ENCODE data around the gene AXIN2. TPM values are rescaled to one million over a fixed set of nuclear protein-coding genes. Genes with fewer than 3 reads are reported as not detected.
"Not testable (repeated sequence)": the region's sequence is repeated elsewhere in the genome, so short reads cannot be mapped to it uniquely, and the experiment has no call there.

AXIN2 gene
- total RNA-seq, 1 donor from 2014 or later, result 2.1 TPM

DNA sequence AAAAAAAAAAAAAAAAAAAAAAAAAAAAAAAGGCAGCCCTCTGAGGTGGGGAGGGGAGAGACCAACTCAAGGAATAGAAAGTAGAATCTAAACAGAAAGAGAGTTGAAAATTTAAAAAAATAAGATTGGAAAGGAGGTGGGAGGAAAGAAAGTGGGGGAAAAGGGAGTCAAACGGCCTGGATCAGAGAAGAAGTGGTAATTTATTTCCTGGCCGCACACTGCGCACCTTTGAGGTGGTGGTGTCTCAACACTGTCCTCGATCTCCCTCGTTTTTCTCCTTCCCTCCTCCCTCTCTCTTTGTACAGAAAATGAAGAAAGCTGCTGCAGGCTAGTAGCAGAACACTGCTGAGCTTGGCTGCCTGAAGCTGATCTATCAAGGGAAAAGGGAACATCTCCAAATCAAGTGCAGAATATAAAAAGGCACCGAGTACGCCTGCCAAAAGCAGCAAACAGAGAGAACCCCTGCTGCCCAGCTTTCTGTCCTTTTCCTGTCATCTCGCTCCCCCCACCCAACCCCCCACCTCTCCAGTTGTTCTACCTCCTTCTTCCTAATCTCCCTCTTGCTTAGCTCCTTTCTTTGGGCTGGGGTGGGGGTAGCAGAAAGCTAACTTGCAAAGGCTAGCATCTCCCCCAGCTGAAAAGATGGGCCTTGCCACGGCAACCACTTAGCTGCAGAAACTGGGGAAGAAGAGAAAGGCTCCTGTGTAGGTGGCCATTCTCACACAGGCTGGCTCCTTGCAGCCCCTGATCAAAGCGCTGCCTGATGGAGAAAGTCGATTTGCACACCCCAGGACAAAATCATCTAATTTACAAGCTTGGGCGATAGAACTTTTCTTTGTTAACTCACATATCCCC is 22.5 kb downstream of the AXIN2 start:
- DNase-seq (ENCODE audit: low read depth in 2 of 2), result no peak

DNA sequence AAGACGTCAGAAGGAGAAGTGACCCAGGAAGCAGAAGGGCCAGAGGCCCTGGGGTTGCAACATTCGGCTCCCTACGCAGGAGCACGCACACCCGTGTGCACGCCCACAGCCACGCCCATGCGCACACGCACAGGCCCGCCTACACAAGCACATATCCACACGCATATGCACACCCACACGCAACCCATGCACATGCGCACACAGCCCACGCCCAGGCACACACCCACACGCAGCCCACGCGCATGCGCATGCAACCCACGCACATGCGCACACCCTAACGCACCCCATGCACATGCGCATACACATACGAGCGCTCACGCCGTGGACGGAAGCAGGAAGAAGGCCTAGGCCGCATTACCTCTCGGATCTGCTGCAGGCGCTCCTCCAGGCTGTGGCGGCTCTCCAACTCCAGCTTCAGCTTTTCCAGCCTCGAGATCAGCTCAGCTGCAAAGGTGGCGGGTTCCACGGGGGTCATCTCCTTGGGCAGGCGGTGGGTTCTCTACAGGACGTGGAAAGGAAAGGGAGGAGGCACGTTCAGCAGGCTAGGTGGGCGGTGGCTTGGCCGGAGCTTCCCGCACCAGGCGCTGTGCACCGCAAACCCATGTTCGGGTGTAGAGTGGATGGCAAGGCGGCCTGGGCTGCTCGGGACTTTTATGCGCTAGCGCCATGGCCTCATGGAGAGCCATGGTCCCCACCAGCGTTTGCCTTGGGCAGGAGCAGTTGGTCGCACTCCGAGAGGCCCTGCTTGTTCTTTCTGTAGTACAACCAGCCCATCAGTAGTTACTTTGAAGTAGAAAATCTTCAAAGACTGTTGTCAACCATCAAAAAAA is 23.4 kb downstream of the AXIN2 start:
- DNase-seq (ENCODE audit: low read depth in 2 of 2), result no peak

DNA sequence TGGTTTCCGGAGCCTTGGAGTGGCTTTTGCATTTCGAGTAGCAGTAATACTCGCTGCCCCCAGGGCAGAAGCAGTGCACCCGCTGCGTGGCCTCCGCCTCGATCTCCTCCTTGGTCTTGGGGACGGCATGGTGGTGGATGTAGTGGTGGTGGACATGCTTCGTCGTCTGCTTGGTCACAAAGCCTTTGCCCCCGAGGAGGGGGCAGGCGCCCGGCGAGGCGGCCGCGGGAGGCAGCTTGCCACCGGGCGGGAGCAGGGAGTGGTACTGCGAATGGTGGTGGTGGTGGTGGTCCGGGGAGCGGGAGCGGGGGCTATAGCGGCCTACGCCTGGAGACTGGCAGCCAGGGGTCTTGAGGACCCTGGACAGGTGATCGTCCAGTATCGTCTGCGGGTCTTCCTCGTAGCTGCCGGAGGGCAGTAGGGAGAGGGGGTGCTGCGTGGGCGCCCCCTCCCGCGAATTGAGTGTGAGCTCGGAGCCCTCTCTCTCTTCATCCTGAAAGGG is 24.1 kb downstream of the AXIN2 start:
- no peak for DNase-seq (ENCODE audit: low read depth in 2 of 2)

DNA sequence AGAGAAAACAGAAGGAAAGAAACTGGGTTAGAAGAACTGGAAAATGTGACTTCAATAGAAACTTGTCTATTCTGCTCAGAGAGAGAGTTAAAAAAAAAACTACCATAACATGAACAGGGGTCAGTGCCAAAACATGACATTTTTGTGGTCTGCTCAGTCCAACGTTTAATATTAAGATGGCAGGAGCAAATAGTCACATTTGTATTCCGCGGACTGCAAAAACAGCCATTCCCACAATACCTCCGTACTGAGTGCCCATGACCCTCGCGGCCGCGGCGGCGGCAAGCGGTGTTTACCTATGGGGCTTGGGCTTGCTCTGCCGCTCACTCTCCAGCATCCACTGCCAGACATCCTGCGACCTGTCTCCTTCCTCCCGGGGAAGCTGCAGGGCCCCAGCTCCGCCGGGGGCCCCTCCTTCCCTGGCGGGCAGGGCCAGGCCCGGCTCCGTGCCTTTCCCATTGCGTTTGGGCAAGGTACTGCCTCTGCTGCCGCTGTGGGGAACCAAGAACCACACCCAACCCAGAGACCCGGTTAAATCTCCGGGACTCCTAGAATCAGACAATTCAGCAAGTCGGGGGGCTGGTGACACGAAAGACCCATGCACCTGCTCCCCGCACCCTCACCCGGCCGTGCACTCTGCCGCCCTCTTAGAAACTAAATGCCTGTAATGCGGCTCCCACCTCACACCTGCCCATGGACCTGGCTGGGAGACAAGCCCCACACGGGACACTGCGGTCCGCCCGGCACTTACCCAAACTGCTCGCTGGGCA is 24.7 kb downstream of the AXIN2 start:
- no peak for DNase-seq (ENCODE audit: low read depth in 2 of 2)

DNA sequence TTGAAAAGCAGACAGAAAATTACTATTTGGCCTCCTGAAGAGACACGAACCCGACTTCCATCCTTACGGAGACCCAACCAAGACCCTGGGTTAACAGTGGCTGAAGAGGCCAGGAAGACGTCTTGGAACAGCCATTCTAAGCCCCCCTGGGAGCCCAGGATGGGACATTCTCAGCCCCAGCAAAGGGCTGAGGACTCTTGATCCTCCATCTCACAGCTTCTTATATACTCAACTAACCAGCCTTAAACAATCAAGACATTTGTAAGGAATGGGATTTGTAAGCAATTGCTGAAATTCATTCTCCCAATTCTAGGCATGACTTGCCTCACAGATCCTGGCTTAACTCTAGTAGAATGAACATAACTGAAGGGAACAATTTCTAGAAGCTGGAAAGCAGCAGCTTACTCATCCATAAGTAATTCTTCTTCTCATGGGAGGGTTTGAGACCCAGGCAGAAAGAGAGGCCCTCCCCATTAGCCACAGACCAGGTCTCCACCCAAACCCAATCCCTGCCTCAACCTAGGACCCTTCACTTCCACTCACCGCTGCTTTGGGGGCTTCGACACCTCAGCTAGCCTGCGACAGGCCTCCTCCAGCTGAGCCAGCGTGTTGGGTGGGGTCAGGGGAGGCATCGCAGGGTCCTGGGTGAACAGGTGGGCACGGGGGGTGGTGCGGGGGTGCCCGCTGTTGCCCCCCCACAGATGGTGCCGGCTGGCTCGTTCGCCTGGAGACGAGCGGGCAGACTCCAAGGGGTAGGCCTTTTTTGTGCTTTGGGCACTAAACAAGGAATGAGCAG is 25.5 kb downstream of the AXIN2 start:
- no peak for DNase-seq (ENCODE audit: low read depth in 2 of 2)

DNA sequence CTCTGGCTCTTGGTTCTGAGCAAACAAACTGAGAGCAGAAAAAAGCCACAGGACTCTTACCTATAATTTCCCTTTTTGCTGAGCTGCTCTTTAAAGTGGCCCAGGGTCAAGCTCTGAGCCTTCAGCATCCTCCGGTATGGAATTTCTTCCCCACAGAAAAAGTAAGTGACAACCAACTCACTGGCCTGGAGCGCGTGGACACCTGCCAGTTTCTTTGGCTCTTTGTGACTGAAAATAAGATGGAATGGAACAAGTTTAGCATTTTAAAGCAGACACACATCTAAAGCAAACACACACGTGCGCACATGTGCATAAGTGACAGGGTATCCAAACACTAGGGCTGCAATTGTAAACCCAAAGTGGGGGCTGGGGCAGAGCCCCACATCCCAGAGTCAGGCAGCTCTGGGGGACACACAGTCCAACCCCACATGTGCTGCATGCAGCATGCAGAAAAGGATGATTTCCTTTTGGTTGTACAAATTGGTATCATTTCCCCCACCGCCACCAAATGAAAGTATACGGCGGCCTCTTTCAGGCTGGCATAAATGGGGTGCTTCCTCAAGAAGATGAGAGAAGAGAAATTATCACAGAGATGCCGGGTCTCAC is 27.5 kb downstream of the AXIN2 start:
- no peak for DNase-seq (ENCODE audit: low read depth in 2 of 2)

DNA sequence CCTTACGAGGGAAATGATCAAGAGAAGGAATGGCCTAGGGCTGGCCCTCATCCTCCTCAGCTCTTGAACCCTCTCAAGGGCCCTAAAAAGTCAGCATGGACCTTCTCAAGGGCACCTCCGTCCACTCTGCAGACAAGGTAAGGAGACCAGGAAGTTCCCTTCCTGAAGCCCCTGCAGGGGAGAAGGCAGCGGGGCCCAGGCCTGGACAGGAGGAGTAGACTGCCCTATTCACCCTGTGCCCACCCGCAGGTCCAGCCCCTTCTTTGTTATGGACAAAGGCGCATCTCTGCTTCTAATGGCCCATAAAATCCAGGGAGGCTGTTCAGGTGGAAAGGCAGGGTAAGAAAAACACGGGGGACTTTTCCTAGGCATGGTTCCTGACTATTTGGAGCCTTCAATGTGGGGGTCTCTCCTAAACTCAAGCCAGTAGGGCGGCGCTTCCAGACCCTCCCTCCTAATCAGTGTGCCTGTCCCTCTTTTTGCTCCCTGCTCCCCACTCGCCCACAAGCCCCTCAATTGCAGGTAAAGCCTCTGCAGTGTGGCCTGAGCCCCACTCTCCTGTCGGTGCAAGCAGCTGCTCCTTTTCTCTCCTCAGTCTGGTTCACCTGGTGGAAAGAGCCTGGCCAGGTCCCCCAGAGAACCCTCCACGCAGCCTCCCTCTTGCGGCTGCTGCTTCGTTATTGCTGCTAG is 28.2 kb downstream of the AXIN2 start:
- no peak for DNase-seq (ENCODE audit: low read depth in 2 of 2)

DNA sequence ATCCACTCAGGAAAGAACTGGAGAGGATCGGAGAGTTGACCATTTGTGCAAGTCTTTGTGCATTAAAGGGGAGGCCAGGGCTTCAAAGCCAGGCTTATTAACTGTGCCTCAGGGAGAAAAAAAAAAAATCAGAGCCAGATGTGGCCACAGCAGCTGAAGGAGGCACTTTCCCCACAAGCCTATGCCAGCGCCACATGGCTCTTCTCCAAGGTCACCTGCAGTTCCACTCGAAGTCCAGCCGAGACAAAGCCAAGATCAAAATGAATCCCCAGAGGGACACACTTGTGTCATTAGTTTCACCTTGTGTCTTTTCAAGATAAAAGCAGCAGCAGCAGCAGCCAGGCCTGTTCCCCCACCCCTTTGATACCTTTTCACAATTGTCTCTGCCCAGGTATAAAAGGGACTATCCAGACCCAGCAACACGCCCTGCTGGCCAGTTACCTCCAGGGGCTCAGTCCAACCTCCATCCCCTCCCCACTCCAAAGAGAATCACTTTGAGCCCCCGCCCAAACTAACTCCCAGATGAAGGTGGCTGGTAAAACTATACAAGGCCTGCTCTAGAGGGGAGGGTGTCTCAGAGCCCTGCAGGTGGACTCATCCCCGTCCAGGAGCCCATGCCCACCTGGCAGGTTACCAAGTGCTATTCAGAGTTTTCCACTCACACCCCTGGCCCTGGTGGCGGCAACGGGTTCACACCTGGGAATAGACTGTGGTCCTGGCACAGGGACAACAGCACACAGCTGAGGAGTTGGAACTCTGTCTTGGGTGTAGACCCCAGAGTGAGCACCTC is 29.2 kb downstream of the AXIN2 start:
- no peak for DNase-seq (ENCODE audit: low read depth in 2 of 2)

DNA sequence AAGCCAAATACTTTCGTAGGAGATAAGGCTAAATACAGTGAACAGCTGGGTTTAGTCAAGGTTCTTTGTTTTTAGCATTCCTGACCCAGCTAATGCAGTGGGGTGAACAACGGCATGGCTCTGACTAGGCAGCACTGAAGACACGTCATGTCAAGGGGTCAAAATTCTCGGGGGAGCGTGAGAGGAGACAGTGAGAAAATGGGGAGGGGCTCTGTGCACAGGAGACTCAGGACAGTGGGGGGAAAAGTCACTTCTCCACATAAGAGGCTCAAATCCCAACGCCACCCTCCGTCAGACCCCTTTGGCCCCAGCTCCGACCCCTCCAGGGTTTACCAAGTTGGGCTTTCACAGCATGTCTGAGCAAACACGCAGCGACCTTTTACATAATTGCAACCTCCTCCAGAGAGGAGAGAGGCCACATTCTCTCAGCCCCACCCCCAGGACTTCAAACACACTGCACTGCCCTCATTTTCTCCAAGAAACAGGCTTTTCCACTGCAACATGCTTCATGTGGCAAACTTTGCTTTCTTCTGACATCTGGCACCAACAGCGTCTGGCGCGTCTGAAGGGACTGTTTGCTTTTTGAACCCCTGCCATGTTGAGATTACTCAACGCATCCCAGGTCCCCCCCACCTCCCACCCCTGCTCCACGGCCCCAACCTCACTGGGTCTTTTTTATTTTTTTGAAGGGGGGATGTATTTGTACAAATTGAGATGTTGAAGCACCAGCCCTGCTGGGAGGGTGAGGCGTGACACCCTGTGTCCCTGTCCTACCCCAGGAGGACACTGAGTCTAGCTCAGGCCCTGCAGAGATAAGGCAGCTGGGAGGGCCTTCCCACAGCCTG is 30.0 kb downstream of the AXIN2 start:
- DNase-seq (ENCODE audit: low read depth in 2 of 2), result no peak

DNA sequence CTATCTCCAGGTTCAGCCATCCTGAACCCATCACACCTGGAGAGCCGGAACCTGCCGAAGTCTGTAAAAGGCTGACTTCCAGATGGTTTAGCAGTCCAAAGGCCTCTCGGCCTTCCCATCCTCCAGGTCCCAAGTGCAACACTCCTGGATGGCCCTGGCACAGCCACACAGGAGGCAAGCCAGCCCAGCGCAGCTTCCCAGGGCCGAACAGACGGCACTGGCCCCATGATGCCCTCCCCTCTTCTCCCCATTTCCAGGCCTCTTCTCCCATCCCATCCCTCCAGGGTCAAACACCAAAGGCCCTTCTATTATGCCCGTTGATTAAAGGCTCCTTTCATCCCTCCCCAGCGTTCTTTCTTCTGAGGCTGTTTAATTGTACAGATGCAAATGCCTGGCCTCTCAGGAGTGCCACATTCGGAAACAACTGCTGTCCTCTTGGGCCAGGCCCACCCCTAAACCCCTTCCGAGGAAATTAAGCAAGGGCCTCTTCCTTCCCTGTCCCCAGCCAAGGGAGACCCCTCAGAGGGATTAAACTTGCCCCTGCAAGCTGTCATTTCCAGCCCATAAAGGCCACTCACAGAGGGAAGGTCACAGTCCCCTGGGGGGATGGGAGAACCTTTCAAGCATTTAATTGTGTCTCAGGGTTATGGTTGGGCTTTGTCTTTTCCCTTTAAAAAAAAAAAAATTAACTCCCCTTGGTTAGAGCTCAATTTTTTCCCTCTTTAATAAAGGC is 30.8 kb downstream of the AXIN2 start:
- no peak for DNase-seq (ENCODE audit: low read depth in 2 of 2)

DNA sequence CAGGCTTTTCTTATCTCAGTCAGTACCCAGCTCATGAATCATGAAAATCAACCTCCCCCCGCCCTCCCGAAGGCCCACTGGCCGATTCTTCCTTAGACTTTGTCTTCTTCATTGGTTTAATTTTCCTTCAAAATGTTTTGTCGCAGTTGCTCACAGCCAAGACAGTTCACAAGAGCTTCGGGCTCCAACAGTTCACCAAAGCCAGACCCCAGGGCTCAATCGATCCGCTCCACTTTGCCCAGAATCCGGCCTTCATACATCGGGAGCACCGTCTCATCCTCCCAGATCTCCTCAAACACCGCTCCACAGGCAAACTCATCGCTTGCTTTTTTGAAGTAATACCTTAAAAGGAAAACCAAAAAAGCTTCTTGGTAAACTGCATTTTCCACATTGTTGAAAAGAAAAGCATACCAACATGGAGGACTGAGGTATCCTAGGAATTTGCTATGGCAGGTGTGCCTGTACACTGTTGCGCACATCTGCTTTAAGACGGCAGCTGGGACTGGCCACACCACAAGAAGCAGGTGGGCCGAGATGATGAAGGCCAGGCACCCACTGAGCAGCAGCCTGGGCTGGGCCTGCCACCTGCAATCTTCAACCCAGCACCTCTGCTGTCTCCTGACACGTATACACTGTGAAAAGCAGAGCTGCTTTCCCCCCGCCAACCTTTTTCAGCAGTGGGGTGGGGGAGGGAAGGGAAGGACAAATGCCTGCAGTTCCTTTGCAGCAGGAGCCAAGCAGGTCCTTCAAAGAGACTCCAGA is 31.5 kb downstream of the AXIN2 start:
- no peak for DNase-seq (ENCODE audit: low read depth in 2 of 2)

DNA sequence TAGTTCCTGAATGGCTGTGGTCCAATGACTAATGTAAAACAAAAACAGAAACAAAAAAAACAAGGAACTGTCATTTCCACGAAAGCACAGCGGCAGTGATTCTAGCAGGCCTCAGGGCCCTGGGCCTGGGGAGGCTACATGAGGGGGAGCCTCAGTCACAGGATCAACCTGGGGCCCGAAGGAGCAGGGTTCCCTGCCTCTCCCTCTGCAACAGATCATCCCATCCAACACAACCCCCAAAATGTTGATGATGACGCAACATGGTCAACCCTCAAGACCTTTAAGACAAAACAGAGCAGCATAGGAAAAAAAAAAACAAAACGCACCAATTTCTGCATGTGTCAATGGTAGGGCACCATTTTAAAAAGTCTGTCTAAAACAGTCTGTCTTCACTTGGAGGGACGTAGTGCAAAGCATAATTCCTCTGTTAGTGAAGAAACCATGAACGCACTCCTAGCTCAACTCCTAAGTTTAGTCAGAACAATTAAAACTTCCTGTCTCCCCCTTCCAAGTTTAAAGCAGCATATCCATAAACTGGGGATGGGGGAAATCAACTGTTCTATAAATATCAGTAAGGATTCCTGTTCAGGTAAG is 32.3 kb downstream of the AXIN2 start:
- DNase-seq (ENCODE audit: low read depth in 2 of 2), result no peak

DNA sequence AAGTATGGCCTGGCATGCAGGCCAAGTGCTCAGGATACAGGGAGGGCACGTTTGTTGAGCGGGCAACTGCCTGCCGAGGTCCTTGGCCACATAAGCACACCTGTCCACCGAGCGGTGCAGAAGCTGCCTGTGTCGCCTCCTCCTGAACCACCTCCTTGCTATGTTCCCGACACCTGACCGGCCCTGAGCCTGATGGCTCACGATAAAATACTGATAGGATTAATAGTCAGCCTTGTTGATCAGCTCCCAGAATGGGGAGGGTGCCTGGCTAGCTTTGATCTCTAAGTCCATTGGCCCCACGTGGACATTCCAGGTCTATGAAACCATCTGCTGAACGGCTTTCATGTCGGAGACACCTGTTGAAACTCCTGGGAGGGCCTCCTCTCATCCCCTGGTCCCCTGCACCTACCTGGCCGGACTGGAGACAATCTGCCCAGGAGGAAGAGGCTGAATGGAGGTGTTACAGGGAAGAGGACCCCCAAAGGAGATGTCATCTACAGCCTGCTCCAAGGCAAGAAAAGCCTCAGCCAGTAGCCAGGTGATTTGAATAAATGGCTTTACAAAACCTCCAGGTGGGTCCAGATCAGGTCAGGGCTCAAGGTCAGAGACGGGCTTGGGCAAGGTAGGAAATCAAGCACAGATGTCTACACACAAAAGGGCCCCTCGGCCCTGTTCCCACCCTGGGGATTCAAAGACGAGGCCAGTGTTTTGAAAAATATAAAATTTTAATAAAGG is 33.4 kb downstream of the AXIN2 start:
- no peak for DNase-seq (ENCODE audit: low read depth in 2 of 2)

DNA sequence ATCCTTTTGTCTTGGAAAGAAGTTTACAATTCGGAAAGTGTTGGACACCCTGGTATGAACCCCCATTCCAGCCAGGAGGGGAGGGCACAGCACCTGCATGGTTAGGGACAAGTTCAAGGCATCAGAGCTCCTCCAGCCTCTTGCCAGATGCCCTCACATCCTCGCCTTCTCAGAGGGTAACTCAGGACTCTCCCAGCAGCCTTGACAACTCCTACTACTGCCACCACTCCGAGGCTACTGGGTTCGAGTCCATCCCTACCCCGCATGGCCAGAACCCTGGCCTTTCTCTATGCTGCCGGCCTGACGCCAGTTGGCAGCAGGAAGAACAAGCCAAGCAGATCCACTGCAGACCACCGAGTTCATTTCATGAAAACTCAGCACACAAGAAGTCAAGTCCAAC is 34.1 kb downstream of the AXIN2 start:
- no peak for DNase-seq (ENCODE audit: low read depth in 2 of 2)

DNA sequence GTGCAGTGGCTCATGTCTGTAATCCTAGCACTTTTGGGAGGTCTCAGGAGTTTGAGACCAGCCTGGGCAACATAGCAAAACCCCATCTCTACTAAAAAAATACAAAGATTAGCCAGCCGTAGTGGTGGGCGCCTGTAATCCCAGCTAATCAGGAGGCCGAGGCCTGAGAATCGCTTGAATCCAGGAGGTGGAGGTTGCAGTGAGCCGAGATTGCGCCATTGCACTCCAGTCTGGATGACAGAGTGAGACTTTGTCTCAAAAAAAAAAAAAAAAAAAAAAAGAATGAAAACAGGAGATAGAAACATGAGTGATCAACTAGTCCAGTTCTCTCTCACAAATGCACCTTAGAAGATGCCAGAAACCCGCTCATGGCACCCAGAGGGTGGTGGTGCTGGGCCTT is 34.6 kb downstream of the AXIN2 start:
- not testable (repeated sequence) for DNase-seq (ENCODE audit: low read depth in 2 of 2)

All from dermis microvascular lymphatic vessel endothelial cell (primary cell).